Activated CD4-positive, CD25-positive, alpha-beta regulatory T cell treated with anti-CD3 and anti-CD28 coated beads, Interleukin-2, amount 50 U/mL, for 72 hours (primary cell): Measurements from ENCODE around the gene TEAD1.

Experiments used
- DNase-seq: peaks from one replicate; pipeline ENCODE4 v3.0.0; 2021

TEAD1 gene

DNA sequence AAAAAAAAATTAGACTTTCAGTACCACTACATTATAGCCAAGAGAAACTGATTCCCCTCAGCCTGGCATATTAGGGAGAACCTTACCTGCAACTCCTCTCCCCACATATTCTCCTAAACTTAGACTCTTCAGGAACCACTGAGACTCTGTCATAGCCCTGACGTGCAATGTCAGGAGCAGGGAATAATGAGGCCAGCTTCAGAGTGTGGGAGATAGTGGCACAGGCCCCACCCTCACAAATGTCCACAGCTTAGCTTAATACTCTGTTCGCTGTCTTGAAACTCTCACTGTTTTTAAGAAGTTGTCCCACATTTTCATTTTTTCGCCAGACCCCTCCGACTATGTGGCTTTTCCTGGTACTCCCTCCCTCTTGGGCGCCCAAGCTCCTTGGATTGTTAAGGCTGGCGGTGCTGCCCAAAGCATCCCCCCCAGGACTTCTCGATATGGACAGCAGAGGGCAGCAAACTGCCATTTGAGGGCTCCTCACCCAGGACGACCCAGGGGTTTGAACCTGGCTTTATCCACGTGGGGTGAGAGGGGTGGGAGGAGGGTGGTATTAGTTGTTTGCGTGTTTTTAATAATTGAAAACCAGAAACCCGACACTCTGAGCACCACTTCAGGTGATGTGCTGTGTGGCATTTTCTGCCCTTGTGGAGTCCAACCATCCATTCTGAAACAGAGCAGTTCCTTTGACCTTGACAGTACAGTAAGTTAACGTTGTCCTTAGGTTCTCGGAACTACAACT, 289.7 kb downstream of the TEAD1 start:
- peak; percentile 62 for DNase-seq

DNA sequence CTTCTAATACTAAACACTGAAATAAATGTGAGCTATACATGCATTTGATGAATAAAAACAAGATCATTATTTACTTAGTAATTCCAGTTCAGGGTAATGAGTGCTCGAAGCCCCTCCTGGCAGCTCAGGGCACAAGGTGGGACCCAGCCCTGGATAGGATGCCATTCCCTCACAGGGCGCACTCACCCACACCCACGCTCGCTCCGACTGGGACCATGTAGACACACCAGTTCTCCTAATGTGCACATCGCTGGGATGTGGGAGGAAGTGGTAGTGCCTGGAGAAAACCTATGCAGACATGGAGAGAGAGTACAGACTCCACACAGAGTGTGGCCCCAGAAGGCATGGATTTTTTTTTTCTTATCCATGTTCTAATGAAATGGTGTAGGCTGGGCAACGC, 290.4 kb downstream of the TEAD1 start:
- DNase-seq, result no peak

- no peak for DNase-seq
Observed at GRCh38 chr11:12966002-12966401, 291.8 kb downstream of the TEAD1 start.

GRCh38 chr11:12968101-12968500, 293.9 kb downstream of the TEAD1 start:
- DNase-seq, result no peak

DNA sequence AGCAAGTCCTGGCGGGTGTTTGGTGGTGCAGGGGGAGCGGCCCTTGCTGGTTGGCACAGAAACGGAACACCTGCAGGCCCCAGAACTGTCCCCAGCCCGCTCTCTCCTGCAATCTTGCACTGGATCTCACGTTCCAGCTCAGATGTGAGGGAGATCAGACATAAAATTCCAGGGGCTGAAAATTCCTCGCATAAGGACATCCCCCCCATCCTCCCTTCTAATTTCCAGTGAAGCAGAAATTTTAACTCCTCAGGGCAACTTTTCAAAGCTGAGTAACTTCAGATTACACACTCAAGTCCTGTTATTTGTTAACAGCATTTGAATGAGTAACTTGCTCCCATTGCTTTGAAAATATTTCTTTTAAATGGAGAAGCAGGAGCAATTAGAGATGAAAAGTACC, 294.6 kb downstream of the TEAD1 start:
- no peak for DNase-seq

DNA sequence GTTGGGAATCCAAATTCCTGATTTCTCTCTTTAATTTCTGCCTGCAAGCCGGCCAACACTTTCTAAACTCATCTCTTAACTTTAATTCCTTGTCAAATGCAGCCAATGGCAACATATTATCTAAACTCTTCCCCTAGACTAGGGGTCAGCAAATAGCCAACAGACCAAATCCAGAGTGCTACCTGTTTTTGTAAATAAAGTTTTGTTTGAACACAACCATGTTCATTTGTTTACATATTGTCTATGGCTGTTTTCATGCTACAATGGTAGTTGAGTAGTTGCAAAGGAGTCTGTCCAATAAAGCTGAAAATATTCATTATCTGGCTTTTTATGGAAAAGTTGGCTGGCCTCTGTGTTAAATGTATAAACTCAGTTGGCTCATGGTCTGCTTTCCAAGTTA, 297.7 kb downstream of the TEAD1 start:
- DNase-seq, result no peak

GRCh38 chr11:12973528-12974181, 299.4 kb downstream of the TEAD1 start:
- DNase-seq, result no peak

- no peak for DNase-seq
Observed at GRCh38 chr11:12975195-12975594, 301.0 kb downstream of the TEAD1 start.

DNA sequence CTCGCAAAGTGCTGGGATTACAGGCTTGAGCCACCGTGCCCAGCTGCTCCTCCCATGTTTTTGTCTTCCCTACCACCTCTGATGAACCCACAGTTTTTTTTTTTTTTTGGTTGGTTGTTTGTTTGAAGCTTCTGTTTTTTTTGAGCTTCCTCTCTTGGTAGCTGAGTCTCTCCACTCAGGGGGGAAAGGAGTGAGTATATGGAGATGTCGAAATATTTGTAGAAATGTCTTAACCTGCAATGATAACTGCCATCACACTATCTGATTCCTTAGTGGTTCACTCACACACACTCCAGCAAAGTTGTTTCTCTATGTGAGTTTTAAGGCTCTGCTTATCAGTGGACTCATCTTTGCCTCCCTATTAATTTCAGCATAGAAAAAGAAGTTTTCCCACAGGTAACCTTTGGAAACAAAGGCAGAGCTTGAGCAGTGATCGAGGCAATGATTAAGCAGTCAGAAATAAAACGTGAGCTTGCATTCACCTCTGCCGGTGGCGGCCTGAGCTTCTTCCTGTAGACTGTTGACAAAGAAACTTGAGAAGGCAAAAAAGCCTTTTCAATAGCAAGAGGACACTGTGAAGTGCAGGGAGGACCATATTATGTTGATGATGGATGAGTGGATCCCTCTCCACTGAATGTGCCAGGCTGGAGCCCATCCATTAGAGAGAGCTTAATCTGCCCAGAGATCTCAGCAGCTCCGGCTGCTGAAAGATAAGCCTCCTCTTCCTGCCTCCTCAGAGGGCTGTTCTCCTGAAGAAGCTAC, 305.9 kb downstream of the TEAD1 start:
- no peak for DNase-seq

DNA sequence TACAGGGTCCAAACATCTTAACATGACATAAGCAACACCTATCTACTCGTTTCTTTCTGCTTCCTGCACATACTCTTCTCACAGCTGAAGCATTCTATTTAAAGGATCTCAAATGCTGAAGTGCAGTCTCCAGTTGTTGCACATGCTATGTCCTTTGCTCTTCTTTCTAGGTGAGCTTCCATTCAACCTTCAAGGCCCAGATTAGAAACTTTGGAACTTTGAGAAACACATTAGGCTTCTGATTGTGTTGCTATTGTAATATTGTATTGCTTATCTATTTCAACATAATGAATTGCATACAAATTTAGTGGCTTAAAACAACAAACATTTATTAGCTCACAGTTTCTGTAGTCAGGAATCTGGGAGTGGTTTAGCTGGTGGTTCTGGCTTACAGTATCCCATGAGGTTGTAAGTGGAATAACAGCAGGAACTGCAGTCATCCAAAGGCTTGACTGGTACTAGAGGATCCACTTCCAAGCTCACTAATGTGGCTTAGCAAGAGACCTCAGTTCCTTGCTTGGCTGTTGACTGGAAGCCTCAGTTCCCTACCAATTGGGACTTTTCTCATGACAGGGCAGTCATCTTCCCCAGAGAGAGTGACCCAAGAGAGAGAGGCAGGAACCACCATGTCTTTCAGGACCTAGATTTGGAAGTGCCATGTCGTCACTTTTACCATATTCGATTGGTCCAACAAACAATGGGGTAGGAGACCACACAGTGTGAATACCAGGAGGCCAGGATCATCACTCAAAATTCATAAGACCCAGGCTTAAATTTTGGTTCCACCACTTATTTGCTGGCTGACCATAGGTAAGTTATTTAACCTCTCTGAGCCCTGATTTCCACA, 307.7 kb downstream of the TEAD1 start:
- no peak for DNase-seq

- DNase-seq, result no peak
Observed at GRCh38 chr11:12983336-12983735, 309.1 kb downstream of the TEAD1 start.

GRCh38 chr11:12986194-12986898, 312.1 kb downstream of the TEAD1 start:
- no peak for DNase-seq

DNA sequence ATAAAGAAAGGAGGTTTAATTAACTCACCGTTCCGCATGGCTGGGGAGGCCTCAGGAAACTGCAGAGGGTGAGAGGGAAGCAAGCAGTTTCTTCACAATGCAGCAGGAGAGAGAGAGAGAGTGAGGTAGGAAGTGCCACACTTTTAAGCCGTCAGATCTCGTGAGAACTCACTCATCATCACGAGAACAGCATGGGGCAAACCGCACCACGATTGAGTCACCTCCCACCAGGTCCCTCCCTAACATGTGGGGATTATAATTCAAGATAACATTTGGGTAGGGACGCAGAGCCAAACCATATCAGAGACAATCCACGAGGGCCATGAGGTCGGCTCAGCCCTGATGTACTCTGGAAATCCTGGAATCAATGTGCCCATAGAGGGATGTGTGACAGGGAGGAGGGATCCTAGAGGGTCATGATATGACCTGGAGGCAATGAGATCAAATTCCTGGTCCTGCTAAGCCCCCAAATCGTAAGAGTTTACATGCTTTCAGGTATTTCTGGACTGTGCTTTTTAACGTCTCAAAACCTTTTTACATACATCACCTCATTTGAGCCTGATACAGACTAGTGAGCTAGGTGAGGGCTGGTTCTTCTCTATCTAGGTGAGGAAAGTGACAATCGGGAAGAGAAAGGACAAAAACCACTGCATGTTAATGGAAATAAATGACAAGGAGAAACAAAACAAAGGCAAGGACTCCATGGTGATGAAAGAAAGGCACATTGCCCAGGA, 315.4 kb downstream of the TEAD1 start:
- DNase-seq, result no peak

GRCh38 chr11:12990162-12990480, 315.9 kb downstream of the TEAD1 start:
- DNase-seq, result no peak

GRCh38 chr11:12991426-12991825, 317.2 kb downstream of the TEAD1 start:
- no peak for DNase-seq

- no peak for DNase-seq
Observed at GRCh38 chr11:12993626-12994025, 319.4 kb downstream of the TEAD1 start.
